Mesothelial cell of epicardium (in vitro differentiated cells): ENCODE data around the gene SMAP1. TPM values are rescaled to one million over a fixed set of nuclear protein-coding genes. Genes with fewer than 3 reads are reported as not detected.
"Not testable (repeated sequence)": the region's sequence is repeated elsewhere in the genome, so short reads cannot be mapped to it uniquely, and the experiment has no call there.

Experiments used
- DNase-seq, 2 experiments: peaks; one replicate each; pipeline ENCODE4 v3.0.0; 2021; ENCODE audit warnings: low spot score in 2 of 2; ENCODE audit not compliant: unreplicated experiment in 2 of 2
- H3K27ac Mint-ChIP-seq: 2 replicates; pipeline ENCODE4 v1.8.0; 2021; ENCODE audit warnings: mixed read lengths
- H3K27me3 Mint-ChIP-seq: 2 replicates; pipeline ENCODE4 v1.8.0; 2021; ENCODE audit warnings: low read depth, mixed read lengths
- H3K36me3 Mint-ChIP-seq: 2 replicates; pipeline ENCODE4 v1.8.0; 2021; ENCODE audit warnings: mixed read lengths
- H3K4me1 Mint-ChIP-seq: 2 replicates; pipeline ENCODE4 v1.8.0; 2021; ENCODE audit warnings: mixed read lengths
- H3K4me3 Mint-ChIP-seq: 2 replicates; pipeline ENCODE4 v1.8.0; 2021; ENCODE audit warnings: mild to moderate bottlenecking, moderate library complexity, mixed read lengths
- H3K9me3 Mint-ChIP-seq: 2 replicates; pipeline ENCODE4 v1.8.0; 2021; ENCODE audit warnings: mixed read lengths
- CTCF ChIP-seq: fragments of 200-600 bp; sonication (generic); IDR thresholded peaks from one replicate; pipeline ENCODE4 v1.5.0; 2021; ENCODE audit warnings: antibody characterized with exemption; ENCODE audit not compliant: unreplicated experiment
- total RNA-seq: library from RNA; stranded (reverse); gene quantifications from 3 replicates; pipeline ENCODE4 v1.2.1, GENCODE V29; 2021

Gene SMAP1
- total RNA-seq, 1 donor from 2014 or later: 25.7 TPM

- Mint-ChIP-seq H3K4me1 (peaks cover 4% of the 10 kb centered on the region), H3K27me3 (no peaks in the 10 kb centered on the region), H3K4me3 (no peak overlapping the region), H3K9me3 (no peaks in the 10 kb centered on the region), H3K27ac (no peak overlapping the region), H3K36me3 (peaks cover 6% of the 10 kb centered on the region)
- no peak for DNase-seq
- no peak for TF ChIP-seq CTCF
Measured at GRCh38 chr6:70725817-70726415, 58.2 kb downstream of the SMAP1 start.

GRCh38 chr6:70734381-70734780 is 66.7 kb downstream of the SMAP1 start:
- H3K27ac Mint-ChIP-seq: no peak overlapping the region
- H3K9me3 Mint-ChIP-seq: peaks cover 6% of the 10 kb centered on the region
- H3K27me3 Mint-ChIP-seq: no peaks in the 10 kb centered on the region
- no peak for TF ChIP-seq CTCF
- H3K36me3 Mint-ChIP-seq: peaks cover 15% of the 10 kb centered on the region
- no peak overlapping the region for H3K4me3 Mint-ChIP-seq
- DNase-seq: no peak
- no peaks in the 10 kb centered on the region for H3K4me1 Mint-ChIP-seq

GRCh38 chr6:70734979-70735378 is 67.3 kb downstream of the SMAP1 start:
- Mint-ChIP-seq H3K9me3 (peaks cover 12% of the 10 kb centered on the region), H3K27ac (no peak overlapping the region), H3K4me1 (no peaks in the 10 kb centered on the region), H3K36me3 (peaks cover 20% of the 10 kb centered on the region), H3K27me3 (no peaks in the 10 kb centered on the region), H3K4me3 (no peak overlapping the region)
- no peak for DNase-seq
- TF ChIP-seq CTCF: no peak

- Mint-ChIP-seq H3K27ac (no peak overlapping the region), H3K27me3 (no peaks in the 10 kb centered on the region), H3K36me3 (peaks cover 25% of the 10 kb centered on the region), H3K4me3 (no peak overlapping the region), H3K9me3 (peaks cover 17% of the 10 kb centered on the region), H3K4me1 (no peaks in the 10 kb centered on the region)
- no peak for TF ChIP-seq CTCF
- no peak for DNase-seq
Measured at GRCh38 chr6:70735513-70735912, 67.8 kb downstream of the SMAP1 start.

GRCh38 chr6:70738028-70738427 is 70.3 kb downstream of the SMAP1 start:
- H3K4me1 Mint-ChIP-seq: no peaks in the 10 kb centered on the region
- H3K36me3 Mint-ChIP-seq: peaks cover 46% of the 10 kb centered on the region
- H3K27ac Mint-ChIP-seq: no peak overlapping the region
- H3K4me3 Mint-ChIP-seq: no peak overlapping the region
- no peak for DNase-seq
- peaks cover 34% of the 10 kb centered on the region for H3K9me3 Mint-ChIP-seq
- H3K27me3 Mint-ChIP-seq: no peaks in the 10 kb centered on the region
- TF ChIP-seq CTCF: no peak

GRCh38 chr6:70739534-70739933 is 71.9 kb downstream of the SMAP1 start:
- Mint-ChIP-seq H3K4me1 (no peaks in the 10 kb centered on the region), H3K4me3 (no peak overlapping the region), H3K36me3 (peaks cover 45% of the 10 kb centered on the region), H3K27me3 (no peaks in the 10 kb centered on the region), H3K9me3 (peaks cover 36% of the 10 kb centered on the region), H3K27ac (no peak overlapping the region)
- no peak for TF ChIP-seq CTCF
- no peak for DNase-seq

GRCh38 chr6:70740746-70741145 is 73.1 kb downstream of the SMAP1 start:
- not testable (repeated sequence) for H3K27ac Mint-ChIP-seq, H3K27me3 Mint-ChIP-seq, H3K4me1 Mint-ChIP-seq, H3K4me3 Mint-ChIP-seq, DNase-seq
- peaks cover 49% of the 10 kb centered on the region for H3K36me3 Mint-ChIP-seq
- peaks cover 36% of the 10 kb centered on the region for H3K9me3 Mint-ChIP-seq

- not testable (repeated sequence) for H3K4me3 Mint-ChIP-seq
Measured at GRCh38 chr6:70742462-70742861, 74.8 kb downstream of the SMAP1 start.

More at GRCh38 chr6:70742462-70742861, 74.8 kb downstream of the SMAP1 start:
- DNase-seq, H3K4me1 Mint-ChIP-seq, H3K27me3 Mint-ChIP-seq, H3K27ac Mint-ChIP-seq: not testable (repeated sequence)
- peaks cover 51% of the 10 kb centered on the region for H3K36me3 Mint-ChIP-seq
- H3K9me3 Mint-ChIP-seq: peaks cover 36% of the 10 kb centered on the region
